ENCODE data around the gene BMPER.

DNA sequence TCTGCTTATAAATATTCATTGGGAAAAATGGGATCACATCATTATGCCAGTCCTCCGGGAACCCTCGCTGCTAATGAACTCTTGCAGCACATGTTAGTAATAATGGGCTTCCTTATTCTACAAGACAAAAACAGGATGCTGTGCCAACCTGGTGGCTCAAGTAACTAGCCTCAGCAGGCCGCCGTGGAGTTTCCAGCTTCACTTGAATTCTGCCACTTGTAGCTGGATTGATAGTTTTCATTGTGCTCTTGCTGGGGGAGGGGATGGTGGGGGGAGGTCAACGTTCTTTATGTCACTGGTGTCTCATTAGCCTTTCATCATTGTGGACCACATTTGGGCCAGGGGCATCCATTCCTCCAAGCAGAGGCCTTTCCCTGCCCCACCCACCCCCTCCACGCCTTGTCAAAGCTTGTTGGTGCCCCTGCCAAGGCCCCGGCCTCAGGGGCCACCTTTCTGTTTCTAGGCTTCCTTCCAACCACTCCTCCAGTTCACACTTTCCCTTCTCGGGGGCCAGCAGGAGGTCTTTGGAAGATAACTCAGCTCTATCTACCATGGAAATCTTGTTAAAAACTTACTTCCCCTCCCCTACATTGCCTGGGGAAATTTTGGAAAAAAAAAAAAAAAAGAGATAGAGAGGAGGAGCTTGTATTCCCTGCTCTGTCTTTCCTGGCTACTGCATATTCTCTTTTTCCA, 153.9 kb downstream of the BMPER start:
- TF ChIP-seq SIN3A (IDR thresholded peaks at IDR 0.05; ENCODE audit: borderline replicate concordance, insufficient read depth, low read depth, low read length): no peak
- TF ChIP-seq, protein P1, sequence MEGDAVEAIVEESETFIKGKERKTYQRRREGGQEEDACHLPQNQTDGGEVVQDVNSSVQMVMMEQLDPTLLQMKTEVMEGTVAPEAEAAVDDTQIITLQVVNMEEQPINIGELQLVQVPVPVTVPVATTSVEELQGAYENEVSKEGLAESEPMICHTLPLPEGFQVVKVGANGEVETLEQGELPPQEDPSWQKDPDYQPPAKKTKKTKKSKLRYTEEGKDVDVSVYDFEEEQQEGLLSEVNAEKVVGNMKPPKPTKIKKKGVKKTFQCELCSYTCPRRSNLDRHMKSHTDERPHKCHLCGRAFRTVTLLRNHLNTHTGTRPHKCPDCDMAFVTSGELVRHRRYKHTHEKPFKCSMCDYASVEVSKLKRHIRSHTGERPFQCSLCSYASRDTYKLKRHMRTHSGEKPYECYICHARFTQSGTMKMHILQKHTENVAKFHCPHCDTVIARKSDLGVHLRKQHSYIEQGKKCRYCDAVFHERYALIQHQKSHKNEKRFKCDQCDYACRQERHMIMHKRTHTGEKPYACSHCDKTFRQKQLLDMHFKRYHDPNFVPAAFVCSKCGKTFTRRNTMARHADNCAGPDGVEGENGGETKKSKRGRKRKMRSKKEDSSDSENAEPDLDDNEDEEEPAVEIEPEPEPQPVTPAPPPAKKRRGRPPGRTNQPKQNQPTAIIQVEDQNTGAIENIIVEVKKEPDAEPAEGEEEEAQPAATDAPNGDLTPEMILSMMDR (IDR thresholded peaks at IDR 0.05): no peak
- TF ChIP-seq POLR2AphosphoS5 (IDR thresholded peaks at IDR 0.05; ENCODE audit: low read depth, low read length): no peak
- TF ChIP-seq, protein P2, sequence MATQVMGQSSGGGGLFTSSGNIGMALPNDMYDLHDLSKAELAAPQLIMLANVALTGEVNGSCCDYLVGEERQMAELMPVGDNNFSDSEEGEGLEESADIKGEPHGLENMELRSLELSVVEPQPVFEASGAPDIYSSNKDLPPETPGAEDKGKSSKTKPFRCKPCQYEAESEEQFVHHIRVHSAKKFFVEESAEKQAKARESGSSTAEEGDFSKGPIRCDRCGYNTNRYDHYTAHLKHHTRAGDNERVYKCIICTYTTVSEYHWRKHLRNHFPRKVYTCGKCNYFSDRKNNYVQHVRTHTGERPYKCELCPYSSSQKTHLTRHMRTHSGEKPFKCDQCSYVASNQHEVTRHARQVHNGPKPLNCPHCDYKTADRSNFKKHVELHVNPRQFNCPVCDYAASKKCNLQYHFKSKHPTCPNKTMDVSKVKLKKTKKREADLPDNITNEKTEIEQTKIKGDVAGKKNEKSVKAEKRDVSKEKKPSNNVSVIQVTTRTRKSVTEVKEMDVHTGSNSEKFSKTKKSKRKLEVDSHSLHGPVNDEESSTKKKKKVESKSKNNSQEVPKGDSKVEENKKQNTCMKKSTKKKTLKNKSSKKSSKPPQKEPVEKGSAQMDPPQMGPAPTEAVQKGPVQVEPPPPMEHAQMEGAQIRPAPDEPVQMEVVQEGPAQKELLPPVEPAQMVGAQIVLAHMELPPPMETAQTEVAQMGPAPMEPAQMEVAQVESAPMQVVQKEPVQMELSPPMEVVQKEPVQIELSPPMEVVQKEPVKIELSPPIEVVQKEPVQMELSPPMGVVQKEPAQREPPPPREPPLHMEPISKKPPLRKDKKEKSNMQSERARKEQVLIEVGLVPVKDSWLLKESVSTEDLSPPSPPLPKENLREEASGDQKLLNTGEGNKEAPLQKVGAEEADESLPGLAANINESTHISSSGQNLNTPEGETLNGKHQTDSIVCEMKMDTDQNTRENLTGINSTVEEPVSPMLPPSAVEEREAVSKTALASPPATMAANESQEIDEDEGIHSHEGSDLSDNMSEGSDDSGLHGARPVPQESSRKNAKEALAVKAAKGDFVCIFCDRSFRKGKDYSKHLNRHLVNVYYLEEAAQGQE (IDR thresholded peaks at IDR 0.05; ENCODE audit: insufficient read depth in 1 of 2, low read depth in 2 of 2, low read length in 1 of 2): no peak
